Muscle of back (tissue), 13 donors: ENCODE measurements around the gene FBXO24. TPM values are rescaled to one million over a fixed set of nuclear protein-coding genes. Genes with fewer than 3 reads are reported as not detected.
"Not testable (repeated sequence)": the region's sequence is repeated elsewhere in the genome, so short reads cannot be mapped to it uniquely, and the experiment has no call there.

Experiments used
- DNase-seq, 3 donors: peaks; one replicate each; pipeline versions ENCODE4 v3.0.0 to v3.0.0-alpha.2; 2013
- long read RNA-seq, 9 donors: transcript quantifications; one replicate each; lab custom pipeline, GENCODE V29; 2026
- polyA plus RNA-seq, 10 donors: library from polyadenylated mRNA; unstranded; fragments of 120-200 nt; gene quantifications; one replicate each; pipeline ENCODE4 v1.2.1, GENCODE V29; 2013; ENCODE audit not compliant: insufficient read length in 10 of 10

Gene FBXO24
- 1 to 10 TPM in 4 of 10 donors, under 1 TPM in 6; 0.74 to 2.0 (median 0.94) TPM for polyA plus RNA-seq
- long read RNA-seq, donor 1 = 0 reads
- long read RNA-seq, donor 2 = 0 reads
- long read RNA-seq, donor 3 = 0 reads
- long read RNA-seq, donor 4 = 0 reads
- long read RNA-seq, donor 5 = 0 reads
- long read RNA-seq, donor 6 = 0 reads
- long read RNA-seq, donor 7 = 0 reads
- long read RNA-seq, donor 8 = 0 reads
- long read RNA-seq, donor 9 = 0 reads

GRCh38 chr7:100586266-100587025 is at the start of gene FBXO24:
TSS of gene FBXO24 (plus strand) at chr7:100586328. CDS start at chr7:100586626, 298 bp downstream.
- DNase-seq = peak; percentile 100

GRCh38 chr7:100536695-100537094 is 49.4 kb upstream of the FBXO24 start:
- DNase-seq = not testable (repeated sequence)

- no peak for DNase-seq
These were observed 47.8 kb upstream of the FBXO24 start for GRCh38 chr7:100538348-100538653.

- DNase-seq = peak; percentile 100
These were observed 47.3 kb upstream of the FBXO24 start, which contains the start of gene AGFG2 for GRCh38 chr7:100538654-100539435. TSS of gene AGFG2 (plus strand) at chr7:100539203. CDS start at chr7:100539347, 144 bp downstream.

- no peak for DNase-seq
These were observed 46.6 kb upstream of the FBXO24 start for GRCh38 chr7:100539436-100540006.

GRCh38 chr7:100540073-100540723 is 45.9 kb upstream of the FBXO24 start:
- DNase-seq = no peak

GRCh38 chr7:100541309-100541708 is 44.8 kb upstream of the FBXO24 start:
- DNase-seq = not testable (repeated sequence)

GRCh38 chr7:100543586-100543985 is 42.5 kb upstream of the FBXO24 start:
- no peak for DNase-seq

GRCh38 chr7:100544386-100544785 is 41.7 kb upstream of the FBXO24 start:
- no peak for DNase-seq

GRCh38 chr7:100544967-100545359 is 41.2 kb upstream of the FBXO24 start:
- no peak for DNase-seq

- DNase-seq = peak in 2 of 3 donors; percentile 64 to 82
These were observed 40.6 kb upstream of the FBXO24 start for GRCh38 chr7:100545360-100546128.

GRCh38 chr7:100546129-100546925 is 39.8 kb upstream of the FBXO24 start:
- DNase-seq = no peak

- no peak for DNase-seq
These were observed 39.0 kb upstream of the FBXO24 start for GRCh38 chr7:100546926-100547800.

GRCh38 chr7:100547872-100548271 is 38.3 kb upstream of the FBXO24 start:
- peak in 1 of 3 donors; percentile 33 for DNase-seq

GRCh38 chr7:100548446-100548845 is 37.7 kb upstream of the FBXO24 start:
- DNase-seq = not testable (repeated sequence)

GRCh38 chr7:100552532-100552931 is 33.6 kb upstream of the FBXO24 start:
- DNase-seq = no peak

- DNase-seq = no peak
These were observed 33.1 kb upstream of the FBXO24 start for GRCh38 chr7:100553032-100553431.

GRCh38 chr7:100555701-100556100 is 30.4 kb upstream of the FBXO24 start:
- no peak for DNase-seq

- no peak for DNase-seq
These were observed 29.6 kb upstream of the FBXO24 start for GRCh38 chr7:100556541-100556940.
